Stimulated activated naive CD8-positive, alpha-beta T cell treated with anti-CD3 and anti-CD28 coated beads, Interleukin-15, amount 100 ng/mL, for 72 hours (primary cell): ENCODE data around the gene ZNF771.

Source experiments
- ATAC-seq: fragments of 150-1000 bp; cut with Tn5 transposase; 2 replicates; pipeline ENCODE4 v1.10.0; 2021; ENCODE audit warnings: mild to moderate bottlenecking, moderate library complexity
- DNase-seq, 2 donors: peaks; one replicate each; pipeline ENCODE4 v3.0.0; 2021 to 2022
- H3K27ac Mint-ChIP-seq, 2 donors: one replicate each; pipeline ENCODE4 v1.8.0; 2022; ENCODE audit warnings: mild to moderate bottlenecking in 2 of 2, mixed read lengths in 2 of 2, moderate library complexity in 2 of 2
- H3K27me3 Mint-ChIP-seq: one replicate; pipeline ENCODE4 v1.8.0; 2022; ENCODE audit warnings: mixed read lengths
- H3K4me1 Mint-ChIP-seq: one replicate; pipeline ENCODE4 v1.8.0; 2022; ENCODE audit warnings: mild to moderate bottlenecking, mixed read lengths
- H3K4me3 Mint-ChIP-seq, 2 donors: one replicate each; pipeline ENCODE4 v1.8.0; 2022; ENCODE audit warnings: mild to moderate bottlenecking in 2 of 2, mixed read lengths in 2 of 2, moderate library complexity in 1 of 2
- H3K9me3 Mint-ChIP-seq, 2 donors: one replicate each; pipeline ENCODE4 v1.8.0; 2022; ENCODE audit warnings: mixed read lengths in 2 of 2

The ZNF771 gene

DNA sequence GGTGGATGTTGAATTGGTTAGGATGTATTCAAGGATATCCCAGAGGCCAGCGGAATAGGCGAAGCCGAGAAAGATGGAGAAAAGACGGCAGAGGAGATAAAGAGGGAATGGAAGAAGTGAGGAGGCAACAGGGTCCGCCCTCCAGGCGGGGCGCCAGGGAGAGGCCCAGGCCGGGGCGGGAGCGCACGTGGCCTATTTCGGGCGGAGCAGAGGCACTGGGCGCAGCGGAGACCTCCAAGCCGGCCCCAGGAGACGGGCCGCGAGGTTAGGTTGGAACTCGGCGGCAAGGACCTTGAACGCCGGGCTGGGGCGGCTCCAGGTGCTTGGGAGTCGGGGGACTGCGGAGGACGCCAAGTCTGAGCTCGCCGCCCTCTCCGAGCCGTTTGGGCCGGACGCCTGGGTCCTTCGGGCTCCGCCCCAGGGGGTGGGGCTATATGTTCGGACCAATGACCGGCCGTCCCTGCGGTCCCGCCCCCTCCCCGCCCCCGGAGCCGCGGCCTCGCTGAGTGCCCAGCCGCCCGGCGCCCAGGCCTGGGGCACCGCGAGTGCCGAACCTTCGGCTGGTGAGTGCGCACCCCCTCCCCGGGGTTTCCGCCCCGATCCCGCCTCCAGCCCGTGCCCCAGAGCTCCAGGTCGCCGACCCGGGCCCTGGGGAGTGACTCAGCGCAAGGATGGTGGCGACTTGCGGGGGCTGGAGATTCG, at the start of gene ZNF771:
TSS of gene ZNF771 (plus strand) at position 505 of the 702 bp plus-strand sequence. CDS start 448 bp downstream, outside the sequence.
- H3K27ac Mint-ChIP-seq = peak within 1 kb of the TSS; percentile 95 to 98
- peaks cover 7% of the 10 kb centered on the region for H3K27me3 Mint-ChIP-seq
- H3K4me3 Mint-ChIP-seq = peak within 1 kb of the TSS; percentile 88 to 93
- peaks cover 28% of the 10 kb centered on the region for H3K4me1 Mint-ChIP-seq
- ATAC-seq = peak; percentile 89
- H3K9me3 Mint-ChIP-seq = no peaks in the 10 kb centered on the region
- peak; percentile 90 for DNase-seq

DNA sequence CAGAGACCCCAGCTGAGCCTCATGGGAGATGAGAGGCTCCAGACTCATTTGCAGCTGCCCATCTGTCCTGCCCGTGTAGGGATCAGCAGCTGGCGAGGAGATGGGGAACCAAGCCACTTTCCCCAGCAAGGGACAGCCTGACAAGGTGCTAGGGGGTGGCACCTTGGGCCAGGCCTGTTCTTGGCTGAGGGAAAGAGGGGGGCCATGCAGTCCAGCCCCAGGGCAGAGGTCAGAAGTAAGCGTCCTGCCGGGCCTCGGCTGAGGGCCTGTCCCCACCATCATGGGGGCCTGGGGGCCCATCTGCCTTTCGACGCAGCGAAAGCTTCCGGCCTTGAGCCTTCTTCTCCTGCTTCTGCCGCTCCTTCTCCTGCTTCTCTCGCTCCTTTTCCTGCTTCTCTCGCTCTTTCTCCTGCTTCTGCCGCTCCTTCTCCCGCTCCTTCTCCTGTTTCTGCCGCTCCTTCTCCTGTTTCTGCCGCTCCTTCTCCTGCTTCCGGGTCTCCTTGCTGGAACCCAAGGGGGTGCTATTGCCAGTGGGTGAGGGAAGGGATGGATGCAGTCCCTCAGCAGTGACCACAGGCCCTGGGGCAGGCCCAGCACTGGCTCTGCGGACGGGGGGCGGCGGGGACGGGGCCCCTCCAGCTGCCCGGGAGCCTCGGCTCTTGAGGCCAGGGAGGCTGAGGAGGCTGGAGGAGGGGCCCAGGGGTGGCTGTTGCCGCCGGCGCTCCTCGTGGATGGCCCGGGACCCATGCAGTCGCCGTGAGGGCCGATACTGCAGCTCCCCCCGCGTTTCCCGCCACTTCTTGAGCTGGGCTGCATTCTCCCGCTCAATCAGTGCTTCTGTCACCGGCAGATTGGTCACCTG, 49.5 kb upstream of the ZNF771 start:
- Mint-ChIP-seq H3K27me3 (no peaks in the 10 kb centered on the region), H3K27ac (no peak overlapping the region), H3K4me3 (no peak overlapping the region)

GRCh38 chr16:30358577-30358936, 48.8 kb upstream of the ZNF771 start:
- H3K4me1 Mint-ChIP-seq = peaks cover 36% of the 10 kb centered on the region
- H3K27me3 Mint-ChIP-seq = no peaks in the 10 kb centered on the region
- DNase-seq (no peak), ATAC-seq (no peak)
- no peak overlapping the region for H3K4me3 Mint-ChIP-seq
- H3K9me3 Mint-ChIP-seq = no peaks in the 10 kb centered on the region
- H3K27ac Mint-ChIP-seq = no peak overlapping the region

More for the DNA sequence above, 49.5 kb upstream of the ZNF771 start:
- H3K4me1 Mint-ChIP-seq = peaks cover 42% of the 10 kb centered on the region
- ATAC-seq (no peak), DNase-seq (no peak)
- no peaks in the 10 kb centered on the region for H3K9me3 Mint-ChIP-seq

DNA sequence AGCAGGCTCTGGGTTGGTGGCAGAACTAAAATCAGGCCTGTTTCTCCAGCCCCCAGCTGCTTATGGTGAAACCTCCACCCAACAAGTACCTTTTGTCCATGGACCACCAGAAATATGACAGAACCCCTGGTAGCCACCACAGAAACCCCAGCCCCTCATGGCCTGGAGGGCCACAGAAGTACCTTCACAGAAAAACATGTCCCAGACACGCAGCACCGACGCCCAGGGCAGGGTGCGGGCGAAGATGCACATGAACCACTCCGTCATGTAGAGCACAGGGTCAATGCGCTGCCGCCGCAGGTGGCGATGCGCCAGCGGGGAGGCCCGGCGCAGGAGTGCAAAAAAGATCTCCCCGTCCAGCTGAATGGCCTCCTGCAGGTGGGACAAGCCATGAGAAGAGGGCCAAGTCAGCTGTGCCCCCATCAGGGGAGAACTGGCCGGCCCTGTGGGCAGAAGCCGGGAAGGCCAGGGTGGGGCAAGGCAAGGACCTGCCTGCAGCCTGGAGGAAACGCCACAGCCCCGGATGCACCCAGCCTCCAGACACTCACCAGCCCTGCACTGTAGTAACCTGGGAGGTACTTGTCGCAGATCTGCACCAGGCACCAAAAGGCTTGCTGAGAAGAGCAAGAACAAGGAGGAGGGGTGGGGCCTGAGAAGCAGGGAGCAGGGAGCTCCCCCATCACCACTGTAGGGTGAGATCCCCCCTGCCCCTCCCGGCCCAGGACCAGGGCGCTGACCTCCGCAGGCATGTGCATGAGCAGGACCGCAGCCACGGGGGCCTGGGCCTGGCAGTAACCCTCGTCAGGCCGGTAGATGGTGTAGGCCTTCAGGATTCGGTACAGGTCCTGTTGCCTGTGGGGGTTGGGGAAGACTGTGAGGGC, 48.2 kb upstream of the ZNF771 start:
- no peaks in the 10 kb centered on the region for H3K9me3 Mint-ChIP-seq
- H3K4me1 Mint-ChIP-seq = peaks cover 29% of the 10 kb centered on the region
- H3K27ac Mint-ChIP-seq = no peak overlapping the region
- no peak overlapping the region for H3K4me3 Mint-ChIP-seq
- no peaks in the 10 kb centered on the region for H3K27me3 Mint-ChIP-seq
- no peak for DNase-seq
- ATAC-seq = no peak

DNA sequence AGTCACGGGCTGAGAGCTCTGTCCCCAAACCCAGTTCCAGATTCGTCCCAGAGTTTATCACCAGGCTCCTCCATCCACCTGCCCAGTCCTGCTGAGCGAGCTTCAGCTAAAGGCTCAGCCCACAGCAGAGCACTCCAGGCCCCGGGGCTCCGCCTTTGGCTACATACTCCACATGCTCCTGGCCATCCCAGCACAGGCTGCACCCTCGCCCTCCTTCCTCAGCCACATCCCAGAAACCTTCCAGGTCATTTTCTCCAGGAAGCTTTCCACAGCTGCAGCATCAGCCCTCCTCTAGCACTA, 47.6 kb upstream of the ZNF771 start:
- no peak for ATAC-seq
- Mint-ChIP-seq H3K9me3 (no peaks in the 10 kb centered on the region), H3K27ac (peak overlapping the region in 1 of 2 donors; percentile 4)

GRCh38 chr16:30361180-30361579, 46.2 kb upstream of the ZNF771 start:
- H3K9me3 Mint-ChIP-seq = no peaks in the 10 kb centered on the region
- no peak overlapping the region for H3K4me3 Mint-ChIP-seq
- no peaks in the 10 kb centered on the region for H3K27me3 Mint-ChIP-seq
- DNase-seq = no peak
- H3K27ac Mint-ChIP-seq = no peak overlapping the region
- peaks cover 23% of the 10 kb centered on the region for H3K4me1 Mint-ChIP-seq
- no peak for ATAC-seq

More for the DNA sequence above, 47.6 kb upstream of the ZNF771 start:
- H3K27me3 Mint-ChIP-seq = no peaks in the 10 kb centered on the region
- no peak overlapping the region for H3K4me3 Mint-ChIP-seq
- DNase-seq = no peak
- H3K4me1 Mint-ChIP-seq = peaks cover 26% of the 10 kb centered on the region

GRCh38 chr16:30365200-30365599, 42.2 kb upstream of the ZNF771 start:
- Mint-ChIP-seq H3K9me3 (no peaks in the 10 kb centered on the region), H3K4me1 (peaks cover 35% of the 10 kb centered on the region), H3K27ac (peak overlapping the region in 1 of 2 donors; percentile 42), H3K27me3 (no peaks in the 10 kb centered on the region), H3K4me3 (no peak overlapping the region)
- ATAC-seq (no peak), DNase-seq (no peak)

- no peaks in the 10 kb centered on the region for H3K9me3 Mint-ChIP-seq
- H3K27me3 Mint-ChIP-seq = no peaks in the 10 kb centered on the region
- H3K4me3 Mint-ChIP-seq = peak overlapping the region in 1 of 2 donors; percentile 97
- DNase-seq = no peak
- no peak overlapping the region for H3K27ac Mint-ChIP-seq
- no peak for ATAC-seq
- H3K4me1 Mint-ChIP-seq = peaks cover 40% of the 10 kb centered on the region
These were observed 40.9 kb upstream of the ZNF771 start for GRCh38 chr16:30366511-30366910.

DNA sequence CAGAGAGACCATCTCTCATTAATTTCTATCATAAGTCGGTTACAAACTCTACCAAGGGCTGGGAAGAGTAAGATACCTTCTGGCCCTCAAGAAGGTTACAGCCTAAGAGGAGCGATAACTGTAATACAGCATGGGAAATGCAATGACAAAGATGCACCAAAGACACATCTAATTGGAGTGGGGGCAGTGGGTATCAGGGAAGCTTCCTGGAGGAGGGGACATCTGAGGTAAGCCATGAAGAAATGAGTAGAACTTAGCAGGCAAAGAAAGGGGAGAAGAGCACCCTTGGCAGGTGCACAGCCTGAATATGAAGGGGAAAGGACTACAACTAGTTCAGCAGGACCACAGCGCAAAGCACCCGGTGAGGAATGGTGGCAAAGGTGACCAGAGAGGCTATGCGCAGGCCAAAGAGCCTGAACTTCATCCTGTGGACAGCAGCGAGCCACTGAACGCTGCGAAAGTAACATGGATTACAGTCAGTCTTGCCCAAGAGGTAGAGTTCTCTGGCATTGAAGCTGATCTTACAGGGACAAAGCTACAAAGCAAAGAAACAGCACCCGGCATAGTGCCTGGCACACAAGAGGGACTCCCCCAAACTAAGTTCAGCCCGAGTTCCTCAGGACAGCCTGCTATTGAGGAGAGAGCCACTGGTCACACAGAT, 39.9 kb upstream of the ZNF771 start:
- Mint-ChIP-seq H3K4me3 (peak overlapping the region; percentile 80 to 97), H3K27ac (peak overlapping the region in 1 of 2 donors; percentile 48), H3K27me3 (no peaks in the 10 kb centered on the region), H3K9me3 (no peaks in the 10 kb centered on the region), H3K4me1 (peaks cover 49% of the 10 kb centered on the region)
- ATAC-seq (no peak), DNase-seq (no peak)

DNA sequence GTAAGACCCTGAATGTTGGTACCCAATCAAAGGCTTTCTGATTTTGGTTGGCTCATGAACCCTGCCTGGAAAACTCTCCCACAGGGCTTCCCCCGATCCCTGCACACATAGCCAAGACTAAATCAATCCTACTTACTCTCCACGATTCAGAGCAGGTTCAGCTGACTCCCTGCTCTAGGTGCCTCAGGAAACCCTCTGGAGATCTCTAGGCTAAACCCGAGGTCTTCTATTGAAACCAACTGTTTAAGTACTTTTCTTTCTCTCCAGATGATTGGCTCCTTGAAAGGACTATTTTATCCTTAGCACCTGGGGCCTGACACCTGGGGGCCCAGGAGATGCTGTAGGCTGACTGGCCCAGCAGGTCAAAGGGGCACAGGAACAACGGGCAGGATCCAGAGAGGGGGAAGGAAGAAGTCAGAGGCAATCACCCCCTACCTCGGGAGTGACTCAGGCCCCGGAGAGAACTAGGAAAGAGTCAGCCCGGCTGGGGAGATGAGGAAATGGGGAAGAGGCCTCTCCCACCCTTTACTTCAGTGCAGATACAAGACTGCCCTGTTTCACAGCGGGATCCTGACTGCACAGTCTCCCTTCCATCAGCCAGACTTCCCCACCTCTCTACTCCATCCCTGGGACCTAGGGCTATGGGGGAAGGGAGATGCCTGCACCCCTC, 39.1 kb upstream of the ZNF771 start:
- DNase-seq (no peak), ATAC-seq (no peak)
- peaks cover 54% of the 10 kb centered on the region for H3K4me1 Mint-ChIP-seq
- H3K27ac Mint-ChIP-seq = peak overlapping the region; percentile 71 to 98
- H3K9me3 Mint-ChIP-seq = no peaks in the 10 kb centered on the region
- H3K4me3 Mint-ChIP-seq = peak overlapping the region; percentile 80 to 97
- H3K27me3 Mint-ChIP-seq = no peaks in the 10 kb centered on the region

DNA sequence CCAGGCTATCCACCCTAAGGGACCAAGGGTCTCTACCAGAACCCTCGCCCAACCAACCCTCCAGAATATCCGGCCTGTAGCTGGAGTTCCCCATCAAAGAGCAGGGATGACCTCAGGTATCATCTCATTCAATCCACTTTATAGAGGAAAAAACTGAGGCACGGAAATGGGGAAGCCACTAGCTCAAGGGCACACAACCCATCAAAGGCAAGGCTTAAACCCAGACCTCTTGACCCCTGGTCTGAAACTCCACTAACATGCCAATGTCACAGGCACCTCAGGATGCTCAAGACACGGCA, 38.7 kb upstream of the ZNF771 start:
- no peaks in the 10 kb centered on the region for H3K9me3 Mint-ChIP-seq
- DNase-seq (no peak), ATAC-seq (no peak)
- H3K27me3 Mint-ChIP-seq = no peaks in the 10 kb centered on the region
- peaks cover 54% of the 10 kb centered on the region for H3K4me1 Mint-ChIP-seq
- H3K27ac Mint-ChIP-seq = peak overlapping the region; percentile 12 to 98
- peak overlapping the region; percentile 80 to 97 for H3K4me3 Mint-ChIP-seq

DNA sequence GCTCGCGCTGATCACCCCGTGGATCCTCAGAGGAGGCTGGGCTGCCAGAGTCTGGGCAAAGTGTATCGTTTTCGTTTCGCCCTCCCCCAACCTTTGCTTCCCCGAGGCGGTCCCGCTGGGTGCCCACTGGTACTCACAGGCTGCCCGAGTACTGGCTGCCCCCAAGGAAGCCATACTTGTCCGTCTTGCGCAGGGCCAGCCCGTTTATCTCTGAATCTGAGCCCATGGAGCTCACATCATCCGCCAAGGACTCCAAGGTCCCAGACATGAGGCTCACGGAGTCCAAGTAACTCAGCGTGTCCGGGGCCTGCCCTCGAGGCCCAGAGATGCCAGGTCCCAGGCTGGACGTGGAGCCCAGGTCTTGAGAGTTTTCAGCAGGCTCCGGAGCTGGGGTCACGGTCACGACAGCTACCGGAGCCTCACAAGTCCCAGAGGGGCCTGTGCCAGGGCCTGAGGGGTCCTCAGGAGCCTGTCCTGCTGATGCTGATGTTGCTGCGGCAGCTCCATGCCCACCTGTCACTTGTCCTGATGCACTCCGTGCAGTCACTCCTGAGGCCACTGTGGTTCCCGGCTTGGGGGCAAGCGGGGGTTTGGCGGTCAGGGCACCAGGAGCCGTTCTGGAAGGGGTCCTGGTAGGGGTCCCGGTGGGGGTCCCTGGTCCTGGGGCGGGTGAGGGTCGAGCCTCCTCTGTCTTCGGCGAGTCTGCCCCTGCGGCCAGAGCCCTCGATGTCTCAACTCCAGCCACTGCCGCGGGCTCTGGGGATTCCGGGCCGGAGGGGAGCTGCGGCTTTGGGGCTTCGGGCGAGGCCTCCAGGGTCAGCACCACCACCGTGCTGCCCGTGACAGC, 38.1 kb upstream of the ZNF771 start:
- H3K27ac Mint-ChIP-seq = peak overlapping the region; percentile 36 to 98
- H3K9me3 Mint-ChIP-seq = no peaks in the 10 kb centered on the region
- H3K27me3 Mint-ChIP-seq = no peaks in the 10 kb centered on the region
- peak overlapping the region; percentile 80 to 97 for H3K4me3 Mint-ChIP-seq
- DNase-seq = no peak
- no peak for ATAC-seq
- peaks cover 54% of the 10 kb centered on the region for H3K4me1 Mint-ChIP-seq

DNA sequence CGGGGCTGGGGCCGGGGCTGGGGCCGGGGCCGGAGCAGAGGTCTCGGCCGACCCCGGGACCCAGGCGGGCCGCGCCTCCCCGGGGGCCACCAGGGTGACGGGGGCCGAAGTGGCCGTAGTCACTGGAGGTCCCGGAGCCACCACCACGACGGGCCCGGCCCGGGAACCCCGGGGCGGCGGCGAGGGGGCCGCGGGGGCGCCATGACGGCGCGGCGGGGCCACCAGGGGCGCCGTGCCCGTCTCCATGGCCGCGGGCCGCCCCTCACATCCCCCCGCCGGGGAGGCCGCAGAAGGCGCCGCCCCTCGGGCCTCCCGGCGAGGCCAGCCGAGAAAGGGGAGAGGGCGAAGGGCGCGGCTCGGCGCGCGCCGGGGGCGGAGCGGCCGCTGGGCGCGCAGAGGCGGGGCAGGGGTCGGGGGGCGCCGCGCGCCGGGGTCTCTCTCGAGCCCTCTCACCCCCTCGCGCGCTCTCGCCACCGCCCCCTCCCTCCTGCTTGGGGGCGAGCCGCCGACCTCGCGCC, 37.4 kb upstream of the ZNF771 start:
- H3K9me3 Mint-ChIP-seq = no peaks in the 10 kb centered on the region
- ATAC-seq (peak; percentile 3), DNase-seq (no peak)
- H3K27ac Mint-ChIP-seq = peak overlapping the region in 1 of 2 donors; percentile 91
- H3K4me3 Mint-ChIP-seq = peak overlapping the region; percentile 92 to 97
- H3K4me1 Mint-ChIP-seq = peaks cover 51% of the 10 kb centered on the region
- H3K27me3 Mint-ChIP-seq = no peaks in the 10 kb centered on the region
